A673 (cell line): Measurements from ENCODE around the gene GRAP2. TPM values are rescaled to one million over a fixed set of nuclear protein-coding genes. Genes with fewer than 3 reads are reported as not detected.

Experiments used
- BruUV-seq: library from RNA; stranded (reverse); fragments of 400-500 nt; replicated peaks from 2 replicates; lab custom pipeline; 2021; lab: Mats Ljungman, UMichigan
- CTCF ChIA-PET: fragments of 300-600 bp; sonication (Branson Sonifier 250); formaldehyde crosslinking; loops from one replicate; lab custom pipeline; 2022; ENCODE audit warnings: antibody characterized with exemption; lab: Charles Lee
- POLR2A ChIA-PET: fragments of 300-600 bp; sonication (Branson Sonifier 250); formaldehyde crosslinking; loops from one replicate; lab custom pipeline; 2022; ENCODE audit warnings: antibody characterized with exemption; ENCODE audit not compliant: low non-redundant PET; lab: Charles Lee
- DNase-seq: peaks from one replicate; pipeline ENCODE4 v3.0.0-alpha.2; 2015; ENCODE audit warnings: low spot score
- H3K27ac ChIP-seq: fragments of 200-600 bp; sonication (generic); 2 replicates; pipeline ENCODE4 v1.5.1; 2016; ENCODE audit warnings: mixed run types, low read depth, mild to moderate bottlenecking, mixed read lengths, antibody characterized with exemption, low read length; ENCODE audit not compliant: poor library complexity, severe bottlenecking
- H3K27me3 ChIP-seq: fragments of 200-600 bp; sonication (generic); replicated peaks from 2 replicates; pipeline ENCODE4 v1.6.1; 2017; ENCODE audit warnings: mixed run types, low read depth, mild to moderate bottlenecking, mixed read lengths, antibody characterized with exemption, low read length; ENCODE audit not compliant: insufficient read depth, poor library complexity
- H3K36me3 ChIP-seq: fragments of 200-600 bp; sonication (generic); 2 replicates; pipeline ENCODE4 v1.6.1; 2016; ENCODE audit warnings: mixed run types, mild to moderate bottlenecking, mixed read lengths, antibody characterized with exemption, low read length; ENCODE audit not compliant: insufficient read depth, poor library complexity, severe bottlenecking
- H3K4me1 ChIP-seq: fragments of 200-600 bp; sonication (generic); 2 replicates; pipeline ENCODE4 v1.6.1; 2017; ENCODE audit warnings: mixed run types, mild to moderate bottlenecking, mixed read lengths, antibody characterized with exemption, low read length; ENCODE audit not compliant: insufficient read depth, poor library complexity, severe bottlenecking
- H3K4me3 ChIP-seq: fragments of 200-600 bp; sonication (generic); 2 replicates; pipeline ENCODE4 v1.5.1; 2016; ENCODE audit warnings: low read depth, mixed run types, mild to moderate bottlenecking, mixed read lengths, low read length; ENCODE audit not compliant: poor library complexity, severe bottlenecking
- H3K9me3 ChIP-seq: fragments of 200-600 bp; sonication (generic); 2 replicates; pipeline ENCODE4 v1.6.1; 2016; ENCODE audit warnings: mixed run types, low read depth, mild to moderate bottlenecking, mixed read lengths, antibody characterized with exemption, low read length; ENCODE audit not compliant: poor library complexity, severe bottlenecking
- CTCF ChIP-seq: fragments of 300-800, 200-600 bp; sonication (generic); conservative IDR thresholded peaks from 2 replicates; pipeline ENCODE4 v1.5.1; 2017; ENCODE audit warnings: low read depth, mild to moderate bottlenecking, antibody characterized with exemption, low read length, moderate library complexity, mixed read lengths
- EZH2 ChIP-seq: fragments of 200-600 bp; sonication (generic); IDR thresholded peaks from 2 replicates; pipeline ENCODE4 v1.6.1; 2017; ENCODE audit warnings: borderline replicate concordance, low read depth, mild to moderate bottlenecking, mixed read lengths, antibody characterized with exemption, low read length; ENCODE audit not compliant: poor library complexity, severe bottlenecking
- intact Hi-C: fragments of 100-400 bp; cut with micrococcal nuclease; formaldehyde crosslinking; loops from one replicate; pipeline ENCODE4 v1.10.0; 2022; ENCODE audit not compliant: unreplicated experiment
- total RNA-seq: library from RNA; stranded (reverse); gene quantifications from 2 replicates; pipeline ENCODE4 v1.2.3, GENCODE V29; 2021

GRAP2 gene
- total RNA-seq, 1 experiment from 2014 or later = not detected

GRCh38 chr22:39913886-39914285, 13.0 kb downstream of the GRAP2 start:
- H3K27ac ChIP-seq = no peak overlapping the region
- intact Hi-C loops = no loop called here
- DNase-seq = peak; percentile 8
- H3K27me3 ChIP-seq = peaks cover 17% of the 10 kb centered on the region
- TF ChIP-seq CTCF (no peak), EZH2 (no peak)
- no TSS peak for BruUV-seq
- CTCF ChIA-PET = no interaction called here
- H3K36me3 ChIP-seq = no peaks in the 10 kb centered on the region
- POLR2A ChIA-PET = no interaction called here
- H3K4me3 ChIP-seq = no peak overlapping the region
- no peaks in the 10 kb centered on the region for H3K9me3 ChIP-seq
- no peaks in the 10 kb centered on the region for H3K4me1 ChIP-seq

- H3K4me3 ChIP-seq = no peak overlapping the region
- BruUV-seq = no TSS peak
- ChIA-PET POLR2A (no interaction called here), CTCF (no interaction called here)
- H3K4me1 ChIP-seq = no peaks in the 10 kb centered on the region
- intact Hi-C loops = no loop called here
- TF ChIP-seq CTCF = no peak
- no peak for TF ChIP-seq EZH2
- H3K27ac ChIP-seq = no peak overlapping the region
- H3K9me3 ChIP-seq = no peaks in the 10 kb centered on the region
- peaks cover 10% of the 10 kb centered on the region for H3K27me3 ChIP-seq
- DNase-seq = no peak
- H3K36me3 ChIP-seq = no peaks in the 10 kb centered on the region
Observed at GRCh38 chr22:39914584-39914983, 13.7 kb downstream of the GRAP2 start.

- ChIA-PET CTCF (no interaction called here), POLR2A (interaction anchor here (0.6 kb wide), 1 partner anchor 9 kb away, joined by 3 read pairs; no protein-coding TSS in a partner anchor)
- intact Hi-C loops = no loop called here
- Histone ChIP-seq H3K4me3 (no peak overlapping the region), H3K27ac (no peak overlapping the region), H3K27me3 (peaks cover 5% of the 10 kb centered on the region), H3K9me3 (no peaks in the 10 kb centered on the region), H3K4me1 (no peaks in the 10 kb centered on the region), H3K36me3 (no peaks in the 10 kb centered on the region)
- no peak for DNase-seq
- TF ChIP-seq EZH2 = no peak
- no peak for TF ChIP-seq CTCF
- no TSS peak for BruUV-seq
Observed at GRCh38 chr22:39915295-39915726, 14.4 kb downstream of the GRAP2 start.
